Naive thymus-derived CD8-positive, alpha-beta T cell (primary cell): ENCODE data around the gene HES7. TPM values are rescaled to one million over a fixed set of nuclear protein-coding genes. Genes with fewer than 3 reads are reported as not detected.
"Not testable (repeated sequence)": the region's sequence is repeated elsewhere in the genome, so short reads cannot be mapped to it uniquely, and the experiment has no call there.

ENCODE experiments used
- ATAC-seq, 2 donors: fragments of 150-1000 bp; cut with Tn5 transposase in 1 of 2; sonication (Bioruptor Pico), chemical (Tn5 transposase) in 1 of 2; 1 replicate in 1 of 2; 2 replicates in 1 of 2; pipeline ENCODE4 v1.10.0; 2021; ENCODE audit warnings: mild to moderate bottlenecking in 2 of 2, moderate library complexity in 2 of 2
- POLR2A ChIA-PET: fragments of 350-600 bp; sonication (Branson Sonifier 250); formaldehyde crosslinking; loops from one replicate; lab custom pipeline; 2021; ENCODE audit warnings: antibody characterized with exemption; lab: Charles Lee
- DNase-seq, 10 donors: peaks; one replicate each; pipeline versions ENCODE4 v3.0.0 to v3.0.0-alpha.2; 2020 to 2022
- H3K27ac Mint-ChIP-seq, 10 donors: one replicate each; pipeline ENCODE4 v1.8.0; 2020 to 2022; ENCODE audit warnings: mild to moderate bottlenecking in 10 of 10, mixed read lengths in 10 of 10, moderate library complexity in 4 of 10, inconsistent platforms in 1 of 10
- H3K27me3 Mint-ChIP-seq, 5 donors: one replicate each; pipeline ENCODE4 v1.8.0; 2021 to 2022; ENCODE audit warnings: mixed read lengths in 5 of 5
- H3K36me3 Mint-ChIP-seq, 3 donors: one replicate each; pipeline ENCODE4 v1.8.0; 2020 to 2022; ENCODE audit warnings: mixed read lengths in 3 of 3, mild to moderate bottlenecking in 2 of 3, inconsistent platforms in 1 of 3
- H3K4me1 Mint-ChIP-seq, 4 donors: one replicate each; pipeline ENCODE4 v1.8.0; 2021 to 2022; ENCODE audit warnings: mixed read lengths in 4 of 4
- H3K4me3 Mint-ChIP-seq, 10 donors: one replicate each; pipeline ENCODE4 v1.8.0; 2020 to 2022; ENCODE audit warnings: mild to moderate bottlenecking in 10 of 10, mixed read lengths in 10 of 10, moderate library complexity in 6 of 10, inconsistent platforms in 1 of 10
- H3K9me3 Mint-ChIP-seq, 9 donors: one replicate each; pipeline ENCODE4 v1.8.0; 2020 to 2022; ENCODE audit warnings: mixed read lengths in 9 of 9, mild to moderate bottlenecking in 3 of 9, inconsistent platforms in 1 of 9, moderate library complexity in 1 of 9
- polyA plus RNA-seq, 3 donors: library from polyadenylated mRNA; unstranded; fragments of 300-500 nt; fragmentation: Illumina TruSeq; gene quantifications; one replicate each; pipeline ENCODE4 v1.2.3, GENCODE V29; 2021
- total RNA-seq, 8 experiments: library from RNA in 2 of 8; stranded (reverse) in 2 of 8; gene quantifications; one replicate each; pipeline ENCODE4 v1.2.3 and lab custom pipeline; 2021 to 2026

The HES7 gene
- total and polyA plus RNA-seq, 5 experiments from 2014 or later = 0.30 TPM; not detected in 4

DNA sequence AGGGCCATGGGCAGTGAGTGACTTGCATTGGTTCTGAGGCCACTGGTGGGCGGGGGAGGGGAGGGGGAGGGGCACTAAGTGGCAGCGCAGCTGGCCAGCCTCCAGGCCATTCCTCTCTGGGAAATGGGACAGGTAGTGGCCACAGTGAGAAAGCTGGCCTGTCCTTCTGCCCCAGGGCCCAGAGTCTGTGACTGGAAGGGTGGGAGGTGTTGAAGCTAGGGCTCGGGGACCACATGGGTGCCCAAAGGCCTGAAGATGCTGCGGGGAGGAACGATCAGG, 36.0 kb downstream of the HES7 start:
- Mint-ChIP-seq H3K9me3 (no peaks in the 10 kb centered on the region), H3K4me3 (no peak overlapping the region), H3K4me1 (peaks cover 0 to 8% (median under 1%) of the 10 kb centered on the region in 4 donors), H3K36me3 (no peaks in the 10 kb centered on the region), H3K27me3 (peaks cover 14 to 46% (median 21%) of the 10 kb centered on the region in 5 donors), H3K27ac (no peak overlapping the region)
- no peak for ATAC-seq
- POLR2A ChIA-PET = interaction anchor here (0.7 to 2.9 kb wide), 3 partner anchors 12 to 32 kb away, joined by 3 to 7 read pairs (median 3); no protein-coding TSS in a partner anchor
- DNase-seq = no peak

DNA sequence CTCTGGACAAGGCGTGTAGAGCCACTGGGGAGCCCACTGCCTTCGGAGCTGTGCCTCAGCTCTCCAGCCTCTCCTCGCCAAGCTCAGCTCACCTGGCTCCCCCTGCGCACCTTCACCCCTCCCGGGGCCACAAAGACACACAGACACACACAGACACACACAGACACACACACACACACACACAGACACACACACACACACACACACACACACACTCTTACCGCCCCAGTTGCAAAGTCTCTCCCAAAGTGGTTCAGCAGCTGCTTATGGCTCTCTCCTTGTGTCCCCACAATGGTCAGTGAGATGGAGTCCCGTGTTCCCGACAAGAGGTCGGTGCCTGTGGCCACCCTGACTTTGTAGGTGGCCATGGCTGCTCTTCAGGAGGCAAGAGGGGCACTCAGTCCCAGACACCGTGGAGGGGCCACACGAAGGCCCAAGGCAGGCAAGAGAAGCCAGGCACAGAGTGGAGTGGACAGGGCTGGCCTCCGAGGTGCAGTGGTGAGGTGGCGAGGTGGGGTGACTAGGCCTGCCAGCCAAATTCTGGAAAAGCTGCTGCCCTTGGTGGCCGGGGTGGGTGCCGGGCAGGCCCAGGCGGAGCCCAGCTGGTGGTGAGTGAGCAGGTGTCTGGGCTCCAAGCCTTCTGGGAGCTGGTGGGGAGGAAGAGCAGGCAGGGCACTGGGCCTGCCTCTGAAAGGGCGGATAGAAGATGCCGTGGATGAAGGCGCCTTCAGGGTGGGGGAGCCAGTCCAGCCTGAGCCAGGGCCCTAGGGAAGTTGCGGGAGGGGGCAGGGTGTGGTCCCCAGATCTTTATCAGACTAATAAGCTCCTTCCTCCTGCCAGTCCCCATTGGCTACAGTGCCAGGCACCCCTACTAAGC, 36.6 kb downstream of the HES7 start, which contains the start of gene ALOX12B:
TSS of gene ALOX12B (minus strand) at position 642 of the 877 bp plus-strand sequence. CDS start at position 368, 274 bp downstream.
- H3K27ac Mint-ChIP-seq = no peak within 1 kb of the TSS
- POLR2A ChIA-PET = interaction anchor here (1.2 to 2.9 kb wide), 2 partner anchors 13 to 32 kb away, joined by 3 to 7 read pairs; no protein-coding TSS in a partner anchor
- H3K4me3 Mint-ChIP-seq = no peak within 1 kb of the TSS
- no peaks in the 10 kb centered on the region for H3K9me3 Mint-ChIP-seq
- peaks cover 0 to 8% (median under 1%) of the 10 kb centered on the region in 4 donors for H3K4me1 Mint-ChIP-seq
- no peaks in the 10 kb centered on the region for H3K36me3 Mint-ChIP-seq
- DNase-seq (no peak), ATAC-seq (no peak)
- H3K27me3 Mint-ChIP-seq = peaks cover 11 to 46% (median 21%) of the 10 kb centered on the region in 5 donors

DNA sequence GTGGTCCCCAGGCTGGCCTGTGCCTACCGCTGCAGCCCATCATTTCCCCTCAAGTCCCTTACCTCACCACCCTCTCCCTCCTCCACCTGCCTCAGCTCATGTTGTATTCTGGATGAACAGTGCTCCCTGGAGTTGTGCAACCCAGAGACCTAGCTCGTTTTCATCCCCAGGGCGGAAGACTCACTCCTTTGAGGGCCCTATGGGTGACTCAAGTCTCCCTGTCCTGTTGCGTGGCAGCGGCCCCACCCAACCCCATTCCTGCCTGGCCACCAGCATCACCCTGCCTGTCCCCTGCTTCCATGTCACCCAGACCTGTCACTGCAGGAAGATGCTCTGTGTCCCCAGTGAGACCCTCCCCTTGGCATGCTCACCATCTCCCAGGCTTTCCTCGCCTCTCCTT, 39.7 kb downstream of the HES7 start:
- ATAC-seq = no peak
- H3K9me3 Mint-ChIP-seq = no peaks in the 10 kb centered on the region
- peaks cover 0 to 5% (median 0%) of the 10 kb centered on the region in 3 donors for H3K36me3 Mint-ChIP-seq
- peaks cover 6 to 22% (median 10%) of the 10 kb centered on the region in 5 donors for H3K27me3 Mint-ChIP-seq
- peaks cover 9 to 13% (median 12%) of the 10 kb centered on the region in 4 donors for H3K4me1 Mint-ChIP-seq
- DNase-seq = no peak
- H3K4me3 Mint-ChIP-seq = no peak overlapping the region
- peak overlapping the region in 1 of 10 donors; percentile 41 for H3K27ac Mint-ChIP-seq
- POLR2A ChIA-PET = no interaction called here

DNA sequence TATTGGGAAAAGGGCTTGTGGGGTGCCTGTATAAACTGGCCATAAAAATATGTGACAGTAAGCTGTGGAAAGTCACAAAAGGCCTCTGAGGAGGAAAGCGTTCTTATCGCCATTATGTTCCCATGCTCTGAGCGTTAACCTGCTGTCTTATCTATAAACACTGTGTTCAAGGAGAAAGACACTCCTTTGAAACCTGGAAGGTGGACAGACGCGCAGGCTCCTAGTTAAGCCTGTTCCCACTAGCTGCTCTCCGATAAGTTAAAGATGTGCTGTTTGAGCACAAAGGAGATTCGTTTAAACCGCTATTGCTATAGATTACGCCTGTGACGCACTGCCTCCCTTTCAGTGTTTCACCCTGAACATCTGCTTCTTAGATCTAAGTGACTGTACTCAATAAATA, 41.6 kb downstream of the HES7 start:
- Mint-ChIP-seq H3K4me3 (no peak overlapping the region), H3K27ac (no peak overlapping the region), H3K36me3 (peaks cover 0 to 5% (median 0%) of the 10 kb centered on the region in 3 donors), H3K4me1 (peaks cover 14 to 18% (median 16%) of the 10 kb centered on the region in 4 donors), H3K9me3 (no peaks in the 10 kb centered on the region), H3K27me3 (peaks cover 0 to 11% (median 5%) of the 10 kb centered on the region in 5 donors)
- DNase-seq (no peak), ATAC-seq (no peak)
- POLR2A ChIA-PET = no interaction called here

DNA sequence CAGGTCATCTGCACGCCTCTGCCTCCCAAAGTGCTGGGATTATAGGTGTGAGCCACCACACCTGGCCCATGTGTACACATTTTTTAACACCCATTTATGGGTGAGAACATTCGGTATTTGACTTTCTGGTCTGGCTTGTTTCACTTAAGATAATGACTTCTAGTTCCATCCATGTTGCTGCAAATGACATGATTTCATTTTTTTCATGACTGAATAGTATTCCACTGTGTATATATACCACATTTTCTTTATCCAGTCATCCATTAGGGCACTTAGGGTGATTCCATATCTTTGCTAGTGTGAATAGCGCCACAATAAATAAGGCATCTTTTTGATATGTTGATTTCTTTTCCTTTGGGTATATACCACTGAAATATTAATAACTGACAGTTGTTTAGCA, 42.0 kb downstream of the HES7 start:
- no peak overlapping the region for H3K27ac Mint-ChIP-seq
- H3K4me1 Mint-ChIP-seq = peaks cover 15 to 18% (median 16%) of the 10 kb centered on the region in 4 donors
- H3K27me3 Mint-ChIP-seq = peaks cover 0 to 7% (median 4%) of the 10 kb centered on the region in 5 donors
- ATAC-seq = no peak
- no peak for DNase-seq
- POLR2A ChIA-PET = no interaction called here
- no peaks in the 10 kb centered on the region for H3K9me3 Mint-ChIP-seq
- peaks cover 0 to 5% (median 0%) of the 10 kb centered on the region in 3 donors for H3K36me3 Mint-ChIP-seq
- H3K4me3 Mint-ChIP-seq = peak overlapping the region in 1 of 10 donors; percentile 36

DNA sequence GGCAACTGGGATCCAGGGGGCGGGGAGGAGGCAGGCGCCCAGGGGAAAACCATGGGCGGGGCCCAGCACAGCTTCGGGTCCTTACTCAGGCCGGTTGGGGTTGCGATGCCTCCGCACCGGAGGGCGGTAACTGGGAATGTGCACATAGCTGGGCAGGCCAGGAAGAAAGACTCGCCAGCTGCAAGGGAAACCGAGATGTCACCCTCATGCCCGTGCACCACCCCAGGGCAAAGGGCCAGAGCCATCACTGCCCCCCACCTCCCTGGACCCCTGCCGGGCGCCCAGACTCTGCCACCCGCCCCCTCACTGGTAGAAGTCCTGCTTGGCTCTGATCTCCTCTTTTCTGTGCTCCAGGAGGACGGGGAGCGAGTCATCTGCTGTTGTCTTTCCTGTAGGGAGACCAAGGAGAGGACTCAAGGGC, 43.1 kb downstream of the HES7 start:
- peaks cover 15 to 18% (median 16%) of the 10 kb centered on the region in 4 donors for H3K4me1 Mint-ChIP-seq
- POLR2A ChIA-PET = no interaction called here
- ATAC-seq (no peak), DNase-seq (peak in 1 of 10 donors; percentile 44)
- no peaks in the 10 kb centered on the region for H3K27me3 Mint-ChIP-seq
- peaks cover 0 to 5% (median 0%) of the 10 kb centered on the region in 3 donors for H3K36me3 Mint-ChIP-seq
- H3K9me3 Mint-ChIP-seq = no peaks in the 10 kb centered on the region
- H3K4me3 Mint-ChIP-seq = peak overlapping the region in 7 of 10 donors; percentile 16 to 93 (median 38)
- H3K27ac Mint-ChIP-seq = no peak overlapping the region

DNA sequence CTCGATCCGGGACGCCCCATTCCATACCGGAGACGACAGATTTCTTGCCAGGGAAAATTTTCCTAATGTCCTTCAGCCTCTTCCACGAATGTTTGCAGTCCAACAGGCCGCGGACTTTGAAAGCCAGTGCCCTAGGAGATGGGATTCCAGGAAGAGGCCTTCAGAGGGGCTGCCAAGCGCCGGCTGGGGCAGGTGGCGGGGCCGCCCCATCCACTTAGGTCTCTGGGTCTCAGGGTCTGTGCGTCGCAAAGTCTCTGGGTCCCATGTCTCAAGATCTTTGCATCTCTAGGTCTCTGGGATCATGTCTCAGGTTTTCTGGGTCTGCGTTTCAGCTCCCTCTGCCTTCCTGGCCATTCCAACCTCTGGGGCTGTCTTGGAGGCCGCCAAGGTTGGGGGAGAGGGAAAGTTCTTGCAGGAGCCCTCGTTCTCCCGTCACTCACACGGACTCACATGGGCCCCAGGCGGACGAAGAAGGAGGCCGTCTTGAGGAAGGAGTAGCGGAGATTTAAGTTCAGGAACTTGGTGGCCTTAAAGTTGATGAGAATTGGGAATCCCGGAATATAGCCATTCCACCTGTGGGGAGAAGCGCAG, 43.6 kb downstream of the HES7 start:
- DNase-seq (peak in 1 of 10 donors; percentile 52), ATAC-seq (no peak)
- Mint-ChIP-seq H3K4me3 (peak overlapping the region; percentile 85 to 95 (median 90)), H3K27ac (peak overlapping the region in 4 of 10 donors; percentile 25 to 93 (median 74)), H3K9me3 (no peaks in the 10 kb centered on the region), H3K4me1 (peaks cover 15 to 18% (median 16%) of the 10 kb centered on the region in 4 donors), H3K36me3 (peaks cover 0 to 5% (median 0%) of the 10 kb centered on the region in 3 donors), H3K27me3 (peaks cover 0 to 2% (median 0%) of the 10 kb centered on the region in 5 donors)
- POLR2A ChIA-PET = interaction anchor here (0.6 to 1.8 kb wide), 5 partner anchors 11 to 594 kb away, joined by 3 to 15 read pairs (median 5); no protein-coding TSS in a partner anchor

DNA sequence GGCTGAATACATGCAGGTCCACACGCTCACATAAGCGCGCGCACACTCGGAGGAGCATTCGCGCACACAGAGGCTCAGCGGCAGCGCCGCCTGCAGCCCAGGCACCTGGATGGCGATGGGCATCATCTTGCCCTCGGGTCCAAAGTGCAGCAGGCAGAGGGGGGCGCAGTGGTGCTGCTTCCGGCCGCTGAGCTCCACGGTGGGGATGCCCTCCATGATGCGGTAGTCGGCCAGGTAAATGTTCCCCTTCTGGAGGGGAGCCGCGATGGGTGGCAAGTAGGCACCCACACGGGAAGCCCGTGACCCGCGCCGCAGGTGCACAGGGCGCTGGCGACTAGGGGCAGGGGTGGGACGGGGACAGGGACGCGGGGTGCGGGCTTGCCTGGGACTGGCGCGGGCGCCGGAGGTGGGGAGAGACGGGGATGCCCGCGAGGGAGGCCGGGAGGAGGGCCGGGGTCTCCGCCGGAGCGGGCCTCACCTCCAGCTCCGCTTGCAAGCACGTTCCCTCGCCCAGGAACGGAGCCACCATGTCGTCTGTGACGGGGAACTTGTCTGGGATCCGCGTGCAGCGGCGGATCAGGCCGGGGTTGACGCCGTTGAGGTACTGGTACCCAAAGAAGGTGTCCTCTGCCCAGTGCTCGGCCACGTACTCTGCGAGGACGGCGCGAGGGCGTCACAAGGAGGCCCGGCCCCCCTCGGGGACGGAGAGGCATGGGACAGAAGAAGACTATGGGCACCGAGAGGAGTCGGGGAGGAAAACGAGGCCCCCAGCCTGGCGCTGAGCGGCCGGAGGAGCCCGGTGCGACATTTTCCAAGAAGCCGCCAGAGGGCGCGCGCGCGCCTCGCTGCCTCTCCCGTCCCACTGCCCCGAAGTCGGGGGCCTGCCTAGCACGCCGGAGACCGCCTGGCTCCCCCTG, 44.4 kb downstream of the HES7 start:
- Mint-ChIP-seq H3K27ac (peak overlapping the region in 9 of 10 donors; percentile 56 to 93 (median 85)), H3K27me3 (peaks cover 0 to 10% (median 6%) of the 10 kb centered on the region in 5 donors), H3K4me3 (peak overlapping the region; percentile 85 to 95 (median 90)), H3K36me3 (peaks cover 0 to 5% (median 0%) of the 10 kb centered on the region in 3 donors), H3K9me3 (no peaks in the 10 kb centered on the region), H3K4me1 (peaks cover 18 to 20% (median 18%) of the 10 kb centered on the region in 4 donors)
- peak; percentile 87 to 91 for ATAC-seq
- POLR2A ChIA-PET = interaction anchor here (0.6 to 1.8 kb wide), 17 partner anchors 10 to 594 kb away, joined by 3 to 15 read pairs (median 4); partner anchors contain the start of genes RNF227 and SLC25A35
- peak; percentile 72 to 90 (median 80) for DNase-seq

DNA sequence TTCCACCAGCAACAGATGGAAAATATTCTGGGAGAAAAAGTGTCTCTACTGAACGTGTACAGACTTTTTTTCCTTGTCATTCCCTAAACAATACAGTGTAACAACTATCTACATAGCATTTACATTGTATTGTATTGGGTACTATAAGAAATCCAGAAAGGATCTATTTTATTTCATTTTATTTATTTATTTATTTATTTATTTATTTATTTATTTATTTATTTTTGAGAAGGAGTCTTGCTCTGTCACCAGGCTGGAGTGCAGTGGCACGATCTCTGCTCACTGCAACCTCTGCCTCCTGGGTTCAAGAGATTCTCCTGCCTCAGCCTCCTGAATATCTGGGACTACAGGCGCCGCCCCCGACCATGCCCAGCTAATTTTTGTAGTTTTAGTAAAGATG, 46.0 kb downstream of the HES7 start:
- POLR2A ChIA-PET, H3K27ac Mint-ChIP-seq, ATAC-seq, H3K9me3 Mint-ChIP-seq, DNase-seq, H3K36me3 Mint-ChIP-seq: not testable (repeated sequence)
- peaks cover 0 to 26% (median 17%) of the 10 kb centered on the region in 5 donors for H3K27me3 Mint-ChIP-seq
- peak overlapping the region in 3 of 10 donors; percentile 30 to 57 (median 39) for H3K4me3 Mint-ChIP-seq
- H3K4me1 Mint-ChIP-seq = peaks cover 23 to 35% (median 34%) of the 10 kb centered on the region in 4 donors

DNA sequence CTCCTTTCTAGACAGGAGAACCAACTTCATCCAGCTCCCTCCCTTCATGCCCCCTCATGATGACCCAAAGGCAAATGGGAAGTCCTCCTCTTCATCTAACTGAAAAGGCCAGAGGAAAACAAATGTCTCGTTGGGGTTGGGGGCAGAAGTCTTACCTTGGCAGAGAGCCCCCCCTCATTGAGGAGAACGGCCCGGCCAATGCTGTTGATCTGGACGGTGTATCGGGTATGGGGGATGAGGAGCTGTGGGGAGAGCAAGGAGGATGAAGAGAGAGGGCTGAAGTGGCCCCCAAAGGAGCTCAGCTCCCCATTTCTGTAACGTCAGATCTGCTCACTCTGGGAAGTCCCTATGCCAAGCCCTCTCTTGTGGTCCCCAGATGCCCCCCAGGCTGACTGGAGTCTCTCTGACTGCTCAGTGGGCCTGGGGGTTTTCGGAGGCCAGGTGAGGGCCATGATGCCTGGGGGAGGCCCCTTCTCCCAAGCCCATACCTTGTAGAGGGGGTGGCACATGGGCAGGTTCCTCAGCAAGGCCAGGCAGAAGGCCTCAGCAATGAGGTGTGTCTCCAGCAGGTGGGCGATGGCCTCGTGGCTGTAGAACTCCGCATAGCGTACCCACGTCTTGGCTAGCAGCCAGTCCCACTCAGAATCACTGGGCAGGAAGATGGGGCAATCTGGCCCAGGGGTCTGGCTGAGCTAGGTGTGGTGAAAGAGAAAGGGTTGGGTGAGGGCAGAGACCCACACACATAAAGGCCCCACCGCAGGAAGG, 47.2 kb downstream of the HES7 start:
- Mint-ChIP-seq H3K4me1 (peaks cover 27 to 46% (median 44%) of the 10 kb centered on the region in 4 donors), H3K27ac (no peak overlapping the region), H3K36me3 (peaks cover 0 to 3% (median 0%) of the 10 kb centered on the region in 3 donors), H3K4me3 (peak overlapping the region in 1 of 10 donors; percentile 51), H3K9me3 (no peaks in the 10 kb centered on the region), H3K27me3 (peaks cover 2 to 39% (median 24%) of the 10 kb centered on the region in 5 donors)
- DNase-seq = peak in 1 of 10 donors; percentile 57
- POLR2A ChIA-PET = interaction anchor here (1.2 kb wide), 2 partner anchors 14 to 79 kb away, joined by 3 read pairs; no protein-coding TSS in a partner anchor
- ATAC-seq = no peak
